Panc1 (cell line): ENCODE results near the gene ANKRD55. TPM values are rescaled to one million over a fixed set of nuclear protein-coding genes. Genes with fewer than 3 reads are reported as not detected.

Experiments
- ATAC-seq: fragments of 200-7000 bp; cut with Tn5 transposase; 2 replicates; pipeline ENCODE4 v1.9.1; 2020; ENCODE audit warnings: mild to moderate bottlenecking, moderate library complexity
- BruUV-seq: library from RNA; stranded (reverse); fragments of 400-500 nt; replicated peaks from 2 replicates; lab custom pipeline; 2021; lab: Mats Ljungman, UMichigan
- CTCF ChIA-PET: fragments of 300-600 bp; sonication (Branson Sonifier 250); formaldehyde crosslinking; loops from one replicate; lab custom pipeline; 2022; ENCODE audit warnings: antibody characterized with exemption; lab: Charles Lee
- POLR2A ChIA-PET: fragments of 300-600 bp; sonication (Branson Sonifier 250); formaldehyde crosslinking; loops from one replicate; lab custom pipeline; 2022; ENCODE audit warnings: antibody characterized with exemption; lab: Charles Lee
- DNase-seq: peaks from one replicate; pipeline ENCODE4 v3.0.0-alpha.2; 2010; ENCODE audit warnings: low read depth, low spot score
- H3K27ac ChIP-seq: 2 replicates; pipeline ENCODE4 v1.5.1; 2011; ENCODE audit warnings: mild to moderate bottlenecking, low read length, inconsistent platforms
- H3K27me3 ChIP-seq: fragments of 200-500 bp; sonication (Bioruptor generic); 2 replicates; pipeline ENCODE4 v1.6.0; 2014; ENCODE audit warnings: low read length, inconsistent platforms; ENCODE audit not compliant: control insufficient read depth, insufficient read depth
- H3K36me3 ChIP-seq: fragments of 200-500 bp; sonication (Bioruptor generic); 2 replicates; pipeline ENCODE4 v1.5.1; 2014; ENCODE audit warnings: inconsistent platforms, mild to moderate bottlenecking, low read length, moderate library complexity; ENCODE audit not compliant: control insufficient read depth, insufficient read depth
- H3K4me1 ChIP-seq: 2 replicates; pipeline ENCODE4 v1.5.1; 2011; ENCODE audit warnings: inconsistent platforms, mild to moderate bottlenecking, low read length, moderate library complexity; ENCODE audit not compliant: control insufficient read depth, insufficient read depth
- H3K4me3 ChIP-seq, 2 experiments: 2 replicates each; pipeline ENCODE4 v1.5.1; 2011 to 2012; ENCODE audit warnings: low read depth in 2 of 2, low read length in 2 of 2, mild to moderate bottlenecking in 2 of 2, inconsistent platforms in 1 of 2, moderate library complexity in 1 of 2
- H3K9me3 ChIP-seq: fragments of 200-500 bp; sonication (Bioruptor generic); 2 replicates; pipeline ENCODE4 v1.5.1; 2014; ENCODE audit warnings: low read depth, mild to moderate bottlenecking, inconsistent platforms, low read length, moderate library complexity; ENCODE audit not compliant: control insufficient read depth, insufficient read depth
- CTCF ChIP-seq: fragments of 450-650 bp; IDR thresholded peaks from 2 replicates; pipeline ENCODE4 v1.5.1; 2017; ENCODE audit warnings: mild to moderate bottlenecking
- POLR2AphosphoS5 ChIP-seq: IDR thresholded peaks from 2 replicates; pipeline ENCODE4 v1.6.1; 2012; ENCODE audit warnings: mild to moderate bottlenecking, low read depth, low read length, moderate library complexity
- REST ChIP-seq, 2 experiments: IDR thresholded peaks; 2 replicates each; pipeline ENCODE4 v1.6.1; 2011 to 2012; ENCODE audit warnings: low read depth in 2 of 2, control low read depth in 1 of 2, low read length in 1 of 2, mild to moderate bottlenecking in 1 of 2, moderate library complexity in 1 of 2; ENCODE audit not compliant: insufficient read depth in 1 of 2
- SIN3A ChIP-seq: IDR thresholded peaks from 2 replicates; pipeline ENCODE4 v1.6.1; 2012; ENCODE audit warnings: low read depth, mild to moderate bottlenecking, low read length, moderate library complexity, borderline replicate concordance; ENCODE audit not compliant: insufficient read depth
- TCF7L2 ChIP-seq: IDR thresholded peaks from 2 replicates; pipeline ENCODE4 v1.6.1; 2011; ENCODE audit warnings: mild to moderate bottlenecking, low read depth, low read length, inconsistent platforms
- in situ Hi-C: cut with HindIII; loops from 2 replicates; pipeline ENCODE4 v1.10.0; 2016; ENCODE audit warnings: low sequenced_read_pairs, low pct_unique_long_range_greater_than_20kb
- intact Hi-C: fragments of 100-400 bp; cut with micrococcal nuclease; formaldehyde crosslinking; loops from one replicate; pipeline ENCODE4 v1.10.0; 2022; ENCODE audit not compliant: unreplicated experiment
- total RNA-seq: library from RNA; stranded (reverse); gene quantifications from one replicate; pipeline ENCODE4 v1.2.1, GENCODE V29; 2021; ENCODE audit not compliant: unreplicated experiment

Gene ANKRD55
- total RNA-seq, 1 experiment from 2014 or later: not detected

GRCh38 chr5:56270568-56271392 is 37.6 kb upstream of the ANKRD55 start:
- BruUV-seq: no TSS peak
- peaks cover 5% of the 10 kb centered on the region; the same call in 1 of the 2 replicates for H3K4me1 ChIP-seq
- DNase-seq (peak; percentile 82), ATAC-seq (peak; percentile 100)
- intact Hi-C loops (loop anchor here (1.0 to 10.0 kb wide), 2 partner anchors 194 to 568 kb away; no protein-coding TSS in a partner anchor), in situ Hi-C loops (no loop called here)
- ChIA-PET POLR2A (interaction anchor here (0.6 kb wide), 1 partner anchor 567 kb away, joined by 3 read pairs; no protein-coding TSS in a partner anchor), CTCF (interaction anchor here (0.6 to 1.5 kb wide), 6 partner anchors 62 to 629 kb away, joined by 3 to 21 read pairs (median 3); no protein-coding TSS in a partner anchor)
- TF ChIP-seq CTCF (peak; percentile 99), TCF7L2 (no peak), POLR2AphosphoS5 (no peak), SIN3A (no peak), REST (IDR thresholded peaks at IDR 0.05; ENCODE audit: insufficient read depth in 1 of 2, low read depth in 2 of 2, low read length in 1 of 2) (no peak)
- H3K4me3 ChIP-seq: no peak overlapping the region
- no peaks in the 10 kb centered on the region for H3K36me3 ChIP-seq
- H3K27ac ChIP-seq: peak overlapping the region; percentile 37
- H3K9me3 ChIP-seq: no peaks in the 10 kb centered on the region
- H3K27me3 ChIP-seq: no peaks in the 10 kb centered on the region

- ChIA-PET CTCF (interaction anchor here (0.6 to 1.5 kb wide), 6 partner anchors 9 to 630 kb away, joined by 3 to 21 read pairs (median 7); no protein-coding TSS in a partner anchor), POLR2A (interaction anchor here (0.7 kb wide), 1 partner anchor 446 kb away, joined by 10 read pairs; no protein-coding TSS in a partner anchor)
- peak; percentile 75 for ATAC-seq
- Histone ChIP-seq H3K36me3 (no peaks in the 10 kb centered on the region), H3K9me3 (no peaks in the 10 kb centered on the region), H3K27me3 (no peaks in the 10 kb centered on the region), H3K4me1 (peaks cover 5% of the 10 kb centered on the region; the same call in 1 of the 2 replicates), H3K4me3 (no peak overlapping the region), H3K27ac (peak overlapping the region; percentile 27; the same call in 1 of the 2 replicates)
- no peak for TF ChIP-seq SIN3A
- no peak for TF ChIP-seq TCF7L2
- TF ChIP-seq POLR2AphosphoS5: no peak
- TF ChIP-seq CTCF: no peak
- TF ChIP-seq REST (IDR thresholded peaks at IDR 0.05; ENCODE audit: insufficient read depth in 1 of 2, low read depth in 2 of 2, low read length in 1 of 2): no peak
- in situ Hi-C loops (no loop called here), intact Hi-C loops (loop anchor here (1.0 to 10.0 kb wide), 2 partner anchors 195 to 568 kb away; no protein-coding TSS in a partner anchor)
- BruUV-seq: no TSS peak
- DNase-seq: no peak
Measured at GRCh38 chr5:56270058-56270457, 36.9 kb upstream of the ANKRD55 start.
